Naive thymus-derived CD4-positive, alpha-beta T cell (primary cell): ENCODE measurements around the gene SPTBN4. TPM values are rescaled to one million over a fixed set of nuclear protein-coding genes. Genes with fewer than 3 reads are reported as not detected.

ENCODE experiments used
- ATAC-seq: fragments of 150-1000 bp; cut with Tn5 transposase; 2 replicates; pipeline ENCODE4 v1.10.0; 2021; ENCODE audit warnings: mild to moderate bottlenecking, moderate library complexity
- CTCF ChIA-PET: fragments of 350-600 bp; sonication (Branson Sonifier 250); formaldehyde crosslinking; loops from one replicate; lab custom pipeline; 2021; ENCODE audit warnings: antibody characterized with exemption; lab: Charles Lee
- POLR2A ChIA-PET: fragments of 350-600 bp; sonication (Branson Sonifier 250); formaldehyde crosslinking; loops from one replicate; lab custom pipeline; 2021; ENCODE audit warnings: antibody characterized with exemption, inconsistent platforms; lab: Charles Lee
- DNase-seq, 9 donors: peaks; one replicate each; pipeline versions ENCODE4 v3.0.0 to v3.0.0-alpha.2; 2020 to 2022; ENCODE audit warnings: mixed read lengths in 1 of 9
- H3K27ac ChIP-seq: one replicate; pipeline ENCODE4 v1.7.0; 2013; ENCODE audit warnings: mild to moderate bottlenecking, low read depth, low read length, moderate library complexity
- H3K27me3 ChIP-seq, 2 donors: one replicate each; pipeline ENCODE4 v1.7.0; 2013; ENCODE audit warnings: low read length in 2 of 2, mild to moderate bottlenecking in 2 of 2, moderate library complexity in 2 of 2; ENCODE audit not compliant: control insufficient read depth in 2 of 2, insufficient read depth in 2 of 2
- H3K36me3 ChIP-seq, 3 experiments: 1 replicate in 2 of 3; 2 replicates in 1 of 3; pipeline ENCODE4 v1.7.0; 2013; ENCODE audit warnings: low read length in 3 of 3, mild to moderate bottlenecking in 3 of 3, moderate library complexity in 1 of 3; ENCODE audit not compliant: insufficient read depth in 3 of 3, control insufficient read depth in 2 of 3
- H3K4me1 ChIP-seq, 2 donors: one replicate each; pipeline ENCODE4 v1.7.0; 2013; ENCODE audit warnings: low read length in 2 of 2, mild to moderate bottlenecking in 2 of 2, moderate library complexity in 1 of 2; ENCODE audit not compliant: control insufficient read depth in 2 of 2, insufficient read depth in 2 of 2
- H3K4me3 ChIP-seq: 2 replicates; pipeline ENCODE4 v1.7.0; 2013; ENCODE audit warnings: mild to moderate bottlenecking, low read length
- H3K9me3 ChIP-seq, 3 experiments: 1 replicate in 2 of 3; 2 replicates in 1 of 3; pipeline ENCODE4 v1.7.0; 2013; ENCODE audit warnings: low read length in 3 of 3; ENCODE audit not compliant: control insufficient read depth in 2 of 3
- H3K27ac Mint-ChIP-seq, 9 donors: one replicate each; pipeline ENCODE4 v1.8.0; 2020 to 2022; ENCODE audit warnings: mixed read lengths in 9 of 9, mild to moderate bottlenecking in 8 of 9, moderate library complexity in 5 of 9, inconsistent platforms in 2 of 9
- H3K27me3 Mint-ChIP-seq, 5 donors: one replicate each; pipeline ENCODE4 v1.8.0; 2021 to 2022; ENCODE audit warnings: mixed read lengths in 5 of 5, mild to moderate bottlenecking in 1 of 5
- H3K36me3 Mint-ChIP-seq, 5 donors: one replicate each; pipeline ENCODE4 v1.8.0; 2020 to 2022; ENCODE audit warnings: mixed read lengths in 5 of 5, mild to moderate bottlenecking in 3 of 5, inconsistent platforms in 1 of 5
- H3K4me1 Mint-ChIP-seq, 7 donors: one replicate each; pipeline ENCODE4 v1.8.0; 2020 to 2022; ENCODE audit warnings: mixed read lengths in 7 of 7, mild to moderate bottlenecking in 3 of 7, inconsistent platforms in 1 of 7
- H3K4me3 Mint-ChIP-seq, 10 donors: one replicate each; pipeline ENCODE4 v1.8.0; 2020 to 2022; ENCODE audit warnings: mild to moderate bottlenecking in 10 of 10, mixed read lengths in 10 of 10, moderate library complexity in 6 of 10, inconsistent platforms in 2 of 10
- H3K9me3 Mint-ChIP-seq, 11 donors: one replicate each; pipeline ENCODE4 v1.8.0; 2020 to 2022; ENCODE audit warnings: mixed read lengths in 11 of 11, mild to moderate bottlenecking in 4 of 11, inconsistent platforms in 1 of 11, moderate library complexity in 1 of 11
- intact Hi-C, 2 donors: fragments of 100-400 bp; cut with micrococcal nuclease; formaldehyde crosslinking; loops; one replicate each; pipeline ENCODE4 v1.15.1; 2023
- polyA plus RNA-seq, 2 donors: library from polyadenylated mRNA; unstranded; fragments of 300-500 nt; fragmentation: Illumina TruSeq; gene quantifications; one replicate each; pipeline ENCODE4 v1.2.3, GENCODE V29; 2021
- total RNA-seq, 6 experiments: library from RNA in 5 of 6; stranded (reverse) in 5 of 6; gene quantifications; 1 replicate in 5 of 6; 2 replicates in 1 of 6; pipeline ENCODE4 v1.2.3 and lab custom pipeline; 2021 to 2026

The SPTBN4 gene
- total and polyA plus RNA-seq, 7 experiments from 2014 or later, result 0.20 to 1.5 (median 0.66) TPM; not detected in 1

GRCh38 chr19:40612831-40613689 lies 146.3 kb downstream of the SPTBN4 start:
- peaks cover 0 to under 1% (median 0%) of the 10 kb centered on the region in 5 donors for H3K27me3 Mint-ChIP-seq
- peak overlapping the region; percentile 96 for H3K4me3 ChIP-seq

GRCh38 chr19:40613690-40614621 lies 147.2 kb downstream of the SPTBN4 start:
- intact Hi-C loops, result loop anchor here (1.0 to 5.0 kb wide), 12 partner anchors 9 to 738 kb away; partner anchors contain the start of genes BLVRB (in 1 of the 2), EGLN2 (in 1 of the 2), MIA (in 1 of the 2) and RAB4B (in 1 of the 2)
- H3K4me1 Mint-ChIP-seq, result peaks cover 31 to 55% (median 43%) of the 10 kb centered on the region in 7 donors

More at GRCh38 chr19:40612831-40613689, 146.3 kb downstream of the SPTBN4 start:
- Mint-ChIP-seq H3K4me3 (peak overlapping the region; percentile 90 to 97 (median 94)), H3K27ac (peak overlapping the region; percentile 77 to 99 (median 93)), H3K9me3 (peaks cover 0 to 2% (median 0%) of the 10 kb centered on the region in 11 donors), H3K4me1 (peaks cover 33 to 61% (median 48%) of the 10 kb centered on the region in 7 donors), H3K36me3 (peaks cover 0 to 2% (median 0%) of the 10 kb centered on the region in 5 donors)
- ChIA-PET POLR2A (interaction anchor here (1.0 to 4.3 kb wide), 6 partner anchors 9 to 187 kb away, joined by 3 to 34 read pairs (median 4); partner anchors contain the start of genes BLVRB and SERTAD1), CTCF (interaction anchor here (2.7 kb wide), 1 partner anchor 21 kb away, joined by 10 read pairs; no protein-coding TSS in a partner anchor)
- intact Hi-C loops, result loop anchor here (1.0 to 5.0 kb wide), 8 partner anchors 8 to 739 kb away; partner anchors contain the start of genes BLVRB (in 1 of the 2), EGLN2 (in 1 of the 2), MIA (in 1 of the 2) and RAB4B (in 1 of the 2)
- ATAC-seq (peak; percentile 21), DNase-seq (peak in 8 of 9 donors; percentile 53 to 83 (median 60))
- Histone ChIP-seq H3K4me1 (peaks cover 29 to 43% of the 10 kb centered on the region in 2 donors), H3K36me3 (no peaks in the 10 kb centered on the region), H3K27me3 (no peaks in the 10 kb centered on the region), H3K9me3 (no peaks in the 10 kb centered on the region), H3K27ac (peak overlapping the region; percentile 78)

GRCh38 chr19:40614622-40615411 lies 148.0 kb downstream of the SPTBN4 start:
- Mint-ChIP-seq H3K4me3 (peak overlapping the region; percentile 90 to 97 (median 94)), H3K9me3 (peaks cover 0 to 2% (median 0%) of the 10 kb centered on the region in 11 donors), H3K27ac (peak overlapping the region; percentile 77 to 96 (median 93)), H3K4me1 (peaks cover 26 to 50% (median 39%) of the 10 kb centered on the region in 7 donors), H3K36me3 (peaks cover 3 to 12% (median 5%) of the 10 kb centered on the region in 5 donors), H3K27me3 (no peaks in the 10 kb centered on the region)
- ChIA-PET CTCF (interaction anchor here (2.7 to 2.8 kb wide), 2 partner anchors 11 to 19 kb away, joined by 10 to 14 read pairs; no protein-coding TSS in a partner anchor), POLR2A (interaction anchor here (1.3 to 4.3 kb wide), 3 partner anchors 11 to 44 kb away, joined by 3 to 34 read pairs (median 7); partner anchors contain the start of gene LTBP4)
- intact Hi-C loops, result loop anchor here (1.0 to 5.0 kb wide), 9 partner anchors 16 to 737 kb away; partner anchors contain the start of genes BLVRB (in 1 of the 2), EGLN2 (in 1 of the 2), MIA (in 1 of the 2) and RAB4B (in 1 of the 2)
- no peaks in the 10 kb centered on the region for H3K9me3 ChIP-seq
- DNase-seq, result peak in 6 of 9 donors; percentile 52 to 92 (median 61)
- peaks cover 0 to 12% (median 5%) of the 10 kb centered on the region in 3 experiments for H3K36me3 ChIP-seq
- no peaks in the 10 kb centered on the region for H3K27me3 ChIP-seq
- H3K4me3 ChIP-seq, result peak overlapping the region; percentile 96
- no peak for ATAC-seq
- peaks cover 20 to 26% of the 10 kb centered on the region in 2 donors for H3K4me1 ChIP-seq
- H3K27ac ChIP-seq, result peak overlapping the region; percentile 78

More at GRCh38 chr19:40613690-40614621, 147.2 kb downstream of the SPTBN4 start:
- peak; percentile 71 to 86 (median 85) for DNase-seq
- ATAC-seq, result peak; percentile 76
- POLR2A ChIA-PET, result interaction anchor here (1.0 to 4.3 kb wide), 7 partner anchors 10 to 188 kb away, joined by 3 to 34 read pairs (median 4); partner anchors contain the start of genes BLVRB, LTBP4 and SERTAD1
- Histone ChIP-seq H3K4me1 (peaks cover 26 to 35% of the 10 kb centered on the region in 2 donors), H3K27me3 (no peaks in the 10 kb centered on the region), H3K4me3 (peak overlapping the region; percentile 96), H3K27ac (peak overlapping the region; percentile 78), H3K9me3 (no peaks in the 10 kb centered on the region), H3K36me3 (peaks cover 0 to 3% (median 0%) of the 10 kb centered on the region in 3 experiments)
- peak overlapping the region; percentile 77 to 99 (median 93) for H3K27ac Mint-ChIP-seq
- peaks cover 0 to 4% (median 0%) of the 10 kb centered on the region in 5 donors for H3K36me3 Mint-ChIP-seq
- H3K4me3 Mint-ChIP-seq, result peak overlapping the region; percentile 90 to 97 (median 94)
- CTCF ChIA-PET, result interaction anchor here (2.7 to 2.8 kb wide), 2 partner anchors 10 to 20 kb away, joined by 10 to 14 read pairs; no protein-coding TSS in a partner anchor
- no peaks in the 10 kb centered on the region for H3K27me3 Mint-ChIP-seq
- H3K9me3 Mint-ChIP-seq, result peaks cover 0 to 2% (median 0%) of the 10 kb centered on the region in 11 donors

- H3K27ac ChIP-seq, result no peak overlapping the region
- no peak overlapping the region for H3K4me3 Mint-ChIP-seq
These were observed 149.4 kb downstream of the SPTBN4 start for GRCh38 chr19:40616178-40616577.

GRCh38 chr19:40616941-40617340 lies 150.1 kb downstream of the SPTBN4 start:
- Mint-ChIP-seq H3K4me1 (peaks cover 17 to 33% (median 27%) of the 10 kb centered on the region in 7 donors), H3K27me3 (no peaks in the 10 kb centered on the region), H3K9me3 (peaks cover 0 to 2% (median 0%) of the 10 kb centered on the region in 11 donors), H3K4me3 (no peak overlapping the region), H3K36me3 (peaks cover 5 to 20% (median 10%) of the 10 kb centered on the region in 5 donors), H3K27ac (no peak overlapping the region)
- no peak overlapping the region for H3K27ac ChIP-seq
- peaks cover 0 to 23% (median 6%) of the 10 kb centered on the region in 3 experiments for H3K36me3 ChIP-seq
- H3K4me1 ChIP-seq, result peaks cover 11 to 16% of the 10 kb centered on the region in 2 donors
- intact Hi-C loops, result no loop called here
- no peaks in the 10 kb centered on the region for H3K27me3 ChIP-seq
- H3K9me3 ChIP-seq, result no peaks in the 10 kb centered on the region
- POLR2A ChIA-PET, result interaction anchor here (0.6 to 4.3 kb wide), 2 partner anchors 13 to 1245 kb away, joined by 3 to 34 read pairs; no protein-coding TSS in a partner anchor
- DNase-seq (no peak), ATAC-seq (no peak)
- no peak overlapping the region for H3K4me3 ChIP-seq
- CTCF ChIA-PET, result interaction anchor here (1.5 to 2.8 kb wide), 2 partner anchors 13 to 17 kb away, joined by 7 to 14 read pairs; no protein-coding TSS in a partner anchor

More at GRCh38 chr19:40616178-40616577, 149.4 kb downstream of the SPTBN4 start:
- Mint-ChIP-seq H3K9me3 (peaks cover 0 to 2% (median 0%) of the 10 kb centered on the region in 11 donors), H3K36me3 (peaks cover 5 to 15% (median 8%) of the 10 kb centered on the region in 5 donors), H3K4me1 (peaks cover 19 to 37% (median 27%) of the 10 kb centered on the region in 7 donors), H3K27ac (peak overlapping the region in 3 of 9 donors; percentile 77 to 93 (median 82)), H3K27me3 (no peaks in the 10 kb centered on the region)
- peaks cover 11 to 16% of the 10 kb centered on the region in 2 donors for H3K4me1 ChIP-seq
- intact Hi-C loops, result no loop called here
- ChIA-PET POLR2A (interaction anchor here (4.3 kb wide), 1 partner anchor 12 kb away, joined by 34 read pairs; no protein-coding TSS in a partner anchor), CTCF (interaction anchor here (1.5 to 2.8 kb wide), 2 partner anchors 13 to 18 kb away, joined by 7 to 14 read pairs; no protein-coding TSS in a partner anchor)
- no peaks in the 10 kb centered on the region for H3K9me3 ChIP-seq
- DNase-seq, result no peak
- H3K36me3 ChIP-seq, result peaks cover 0 to 16% (median 6%) of the 10 kb centered on the region in 3 experiments
- no peak overlapping the region for H3K4me3 ChIP-seq
- no peak for ATAC-seq
- H3K27me3 ChIP-seq, result no peaks in the 10 kb centered on the region
